GM18951 (cell line): ENCODE results near the gene CCDC169.
"Not testable (repeated sequence)": the region's sequence is repeated elsewhere in the genome, so short reads cannot be mapped to it uniquely, and the experiment has no call there.

Source experiments
- POLR2A ChIP-seq: IDR thresholded peaks from 4 replicates; pipeline ENCODE4 v1.6.1; 2011; ENCODE audit warnings: mild to moderate bottlenecking; ENCODE audit not compliant: insufficient read length, insufficient read depth; ENCODE audit errors: extremely low read depth
- in situ Hi-C: fragments of 300-500 bp; cut with MboI; formaldehyde crosslinking; loops from one replicate; pipeline ENCODE4 v1.12.0; 2022; ENCODE audit warnings: low sequenced_read_pairs, mixed read lengths, inconsistent platforms; ENCODE audit not compliant: unreplicated experiment

CCDC169 gene

GRCh38 chr13:36297366-36298338 lies at the start of gene CCDC169:
Gene CCDC169 (minus strand): TSS chr13:36297814. CDS start chr13:36297719, 95 bp downstream.
- TF ChIP-seq POLR2A, result no peak
- in situ Hi-C loops, result no loop called here

GRCh38 chr13:36346222-36347083 lies 48.8 kb upstream of the CCDC169 start, which contains the start of gene SPART:
Gene SPART (minus strand): TSS chr13:36346394. CDS start chr13:36335830, 10,564 bp downstream.
- no peak for TF ChIP-seq POLR2A
- in situ Hi-C loops, result no loop called here

GRCh38 chr13:36345438-36346221 lies 48.0 kb upstream of the CCDC169 start:
- in situ Hi-C loops, result no loop called here

GRCh38 chr13:36344886-36345437 lies 47.3 kb upstream of the CCDC169 start:
- in situ Hi-C loops, result no loop called here
- no peak for TF ChIP-seq POLR2A

More at GRCh38 chr13:36345438-36346221, 48.0 kb upstream of the CCDC169 start:
- no peak for TF ChIP-seq POLR2A

- TF ChIP-seq POLR2A, result no peak
- in situ Hi-C loops, result no loop called here
Observed at GRCh38 chr13:36344173-36344572, 46.6 kb upstream of the CCDC169 start.

GRCh38 chr13:36343766-36344165 lies 46.2 kb upstream of the CCDC169 start:
- no peak for TF ChIP-seq POLR2A
- in situ Hi-C loops, result no loop called here

GRCh38 chr13:36342715-36343114 lies 45.1 kb upstream of the CCDC169 start:
- in situ Hi-C loops, result no loop called here
- no peak for TF ChIP-seq POLR2A

GRCh38 chr13:36341718-36342117 lies 44.1 kb upstream of the CCDC169 start:
- no peak for TF ChIP-seq POLR2A
- in situ Hi-C loops, result no loop called here

GRCh38 chr13:36339600-36340155 lies 42.1 kb upstream of the CCDC169 start:
- in situ Hi-C loops, result no loop called here
- no peak for TF ChIP-seq POLR2A

- no peak for TF ChIP-seq POLR2A
- in situ Hi-C loops, result no loop called here
Observed at GRCh38 chr13:36337938-36338641, 40.5 kb upstream of the CCDC169 start.

- in situ Hi-C loops, result no loop called here
- no peak for TF ChIP-seq POLR2A
Observed at GRCh38 chr13:36332986-36333385, 35.4 kb upstream of the CCDC169 start.

GRCh38 chr13:36332255-36332654 lies 34.6 kb upstream of the CCDC169 start:
- in situ Hi-C loops, result not testable (repeated sequence)

GRCh38 chr13:36331280-36331679 lies 33.7 kb upstream of the CCDC169 start:
- in situ Hi-C loops, result no loop called here
- no peak for TF ChIP-seq POLR2A
